Natural killer cell (primary cell): ENCODE measurements around the gene STAB2. TPM values are rescaled to one million over a fixed set of nuclear protein-coding genes. Genes with fewer than 3 reads are reported as not detected.

Source experiments
- ATAC-seq, 3 donors: fragments of 150-1000 bp in 2 of 3; fragments of 200-7000 bp in 1 of 3; cut with Tn5 transposase; 1 replicate in 1 of 3; 2 replicates in 2 of 3; pipeline ENCODE4 v1.10.0; 2021; ENCODE audit warnings: mild to moderate bottlenecking in 2 of 3, moderate library complexity in 2 of 3
- DNase-seq, 2 donors: peaks; one replicate each; pipeline versions ENCODE4 v3.0.0 to v3.0.0-alpha.2; 2013 to 2021; ENCODE audit warnings: mixed read lengths in 1 of 2
- H3K27ac ChIP-seq: one replicate; pipeline ENCODE4 v1.5.1; 2013; ENCODE audit warnings: mild to moderate bottlenecking, low read length
- H3K27me3 ChIP-seq: one replicate; pipeline ENCODE4 v1.6.1; 2013; ENCODE audit warnings: low read length; ENCODE audit not compliant: control insufficient read depth, insufficient read depth
- H3K36me3 ChIP-seq: one replicate; pipeline ENCODE4 v1.6.1; 2013; ENCODE audit warnings: low read length; ENCODE audit not compliant: control insufficient read depth, insufficient read depth
- H3K4me1 ChIP-seq: one replicate; pipeline ENCODE4 v1.6.1; 2013; ENCODE audit warnings: low read length; ENCODE audit not compliant: control insufficient read depth, insufficient read depth
- H3K4me3 ChIP-seq: one replicate; pipeline ENCODE4 v1.5.1; 2013; ENCODE audit warnings: low read length
- H3K9me3 ChIP-seq: one replicate; pipeline ENCODE4 v1.6.1; 2013; ENCODE audit warnings: low read length; ENCODE audit not compliant: control insufficient read depth, insufficient read depth
- H3K27ac Mint-ChIP-seq, 2 donors: one replicate each; pipeline ENCODE4 v1.8.0; 2022; ENCODE audit warnings: mild to moderate bottlenecking in 2 of 2, mixed read lengths in 2 of 2, moderate library complexity in 1 of 2
- H3K27me3 Mint-ChIP-seq, 2 donors: one replicate each; pipeline ENCODE4 v1.8.0; 2022; ENCODE audit warnings: low read depth in 2 of 2, mixed read lengths in 2 of 2
- H3K36me3 Mint-ChIP-seq: one replicate; pipeline ENCODE4 v1.8.0; 2022; ENCODE audit warnings: mixed read lengths
- H3K4me1 Mint-ChIP-seq, 2 donors: one replicate each; pipeline ENCODE4 v1.8.0; 2022; ENCODE audit warnings: mixed read lengths in 2 of 2
- H3K4me3 Mint-ChIP-seq: one replicate; pipeline ENCODE4 v1.8.0; 2022; ENCODE audit warnings: mild to moderate bottlenecking, moderate library complexity, mixed read lengths
- H3K9me3 Mint-ChIP-seq, 2 donors: one replicate each; pipeline ENCODE4 v1.8.0; 2022; ENCODE audit warnings: mixed read lengths in 2 of 2
- CTCF ChIP-seq: fragments of 200-600 bp; IDR thresholded peaks from one replicate; pipeline ENCODE4 v1.8.0; 2022; ENCODE audit warnings: antibody characterized with exemption
- WGBS: methylation state at CpG from one replicate; pipeline ENCODE4 v1.1.7; 2013; ENCODE audit warnings: missing lambda C conversion rate; ENCODE audit not compliant: insufficient coverage; 5-methylcytosine and 5-hydroxymethylcytosine counted together
- intact Hi-C: fragments of 100-400 bp; cut with micrococcal nuclease; formaldehyde crosslinking; loops from one replicate; pipeline ENCODE4 v1.14.2; 2022
- total RNA-seq, 4 donors: library from RNA; stranded (reverse); fragments of 120-200 nt in 1 of 4; gene quantifications; one replicate each; pipeline versions ENCODE4 v1.2.3 to v1.2.4, GENCODE V29; 2013 to 2022

STAB2 gene
- total RNA-seq, 3 donors from 2014 or later (not counting 1 experiment from before 2014, with no cell fraction given), result not detected

DNA sequence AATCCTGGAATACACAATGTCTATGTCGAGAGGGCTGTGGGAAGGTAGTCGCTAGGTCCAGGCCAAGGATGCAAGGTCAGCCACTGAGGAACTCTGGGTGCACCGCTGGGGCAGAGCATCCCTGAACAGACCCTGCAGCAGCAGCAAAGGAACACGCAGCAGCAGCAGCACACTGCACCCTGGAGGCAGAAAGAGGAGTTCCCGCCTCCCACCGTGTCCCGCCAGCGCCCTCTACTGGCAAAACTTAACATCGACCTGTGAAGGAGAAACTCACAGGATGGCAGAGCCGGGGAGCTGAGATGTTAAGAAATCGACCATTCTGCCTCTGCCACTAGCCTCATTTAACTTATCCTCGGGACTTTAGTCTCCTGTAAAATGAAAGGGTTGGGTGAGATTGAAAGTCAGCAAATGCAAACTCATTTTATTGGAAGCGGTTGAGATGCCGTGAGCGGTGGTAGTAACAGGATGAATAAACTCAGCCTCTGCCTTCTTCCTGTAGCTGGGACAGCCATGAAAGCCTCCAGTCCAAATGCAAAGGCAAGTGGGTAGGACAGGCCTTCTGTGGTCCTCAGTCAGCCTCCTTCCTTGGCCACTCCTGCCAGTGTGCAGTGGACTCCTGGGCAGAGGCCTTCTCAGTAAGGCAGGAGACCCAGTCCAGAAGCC lies 45.6 kb downstream of the STAB2 start:
- H3K4me1 ChIP-seq, result no peaks in the 10 kb centered on the region
- intact Hi-C loops, result no loop called here
- H3K36me3 Mint-ChIP-seq, result no peaks in the 10 kb centered on the region
- H3K4me1 Mint-ChIP-seq, result no peaks in the 10 kb centered on the region
- WGBS, result 57% methylated on average over 14 of the region's 15 CpGs
- H3K36me3 ChIP-seq, result no peaks in the 10 kb centered on the region
- peak in 2 of 3 donors; percentile 54 to 72 for ATAC-seq
- peaks cover 3% of the 10 kb centered on the region for H3K9me3 ChIP-seq
- H3K27me3 Mint-ChIP-seq, result no peaks in the 10 kb centered on the region
- H3K4me3 Mint-ChIP-seq, result no peak overlapping the region
- H3K27ac Mint-ChIP-seq, result no peak overlapping the region
- no peaks in the 10 kb centered on the region for H3K9me3 Mint-ChIP-seq
- peak; percentile 21 to 36 for DNase-seq
- H3K4me3 ChIP-seq, result no peak overlapping the region
- peak; percentile 59 for TF ChIP-seq CTCF
- no peak overlapping the region for H3K27ac ChIP-seq
- H3K27me3 ChIP-seq, result no peaks in the 10 kb centered on the region

DNA sequence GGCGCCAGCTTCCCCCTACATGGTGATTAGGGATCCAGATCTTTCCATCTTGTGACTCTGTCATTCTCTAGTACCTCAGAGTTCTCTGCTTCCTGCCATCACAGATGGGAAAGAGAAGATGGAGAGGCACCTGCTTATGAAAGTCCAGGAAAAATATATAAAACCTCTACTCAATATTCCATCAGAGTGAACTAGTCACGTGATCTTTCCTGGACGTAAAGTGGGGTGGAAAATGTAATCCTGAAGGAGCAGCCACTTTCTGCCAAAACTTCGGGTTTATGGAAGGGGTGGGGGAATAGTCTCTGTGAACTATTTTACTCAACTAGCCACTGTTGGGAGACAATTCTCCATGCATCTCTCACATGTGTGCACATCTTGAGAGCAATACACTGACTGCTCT lies 47.7 kb downstream of the STAB2 start:
- ATAC-seq (no peak), DNase-seq (no peak)
- intact Hi-C loops, result no loop called here
- Histone ChIP-seq H3K4me3 (no peak overlapping the region), H3K36me3 (no peaks in the 10 kb centered on the region), H3K27ac (no peak overlapping the region), H3K4me1 (no peaks in the 10 kb centered on the region), H3K27me3 (no peaks in the 10 kb centered on the region), H3K9me3 (peaks cover 3% of the 10 kb centered on the region)
- no peak overlapping the region for H3K4me3 Mint-ChIP-seq
- 100% methylated on average over 4 of the region's 4 CpGs for WGBS
- no peak overlapping the region for H3K27ac Mint-ChIP-seq
- H3K4me1 Mint-ChIP-seq, result no peaks in the 10 kb centered on the region
- peaks cover 3 to 7% of the 10 kb centered on the region in 2 donors for H3K27me3 Mint-ChIP-seq
- no peak for TF ChIP-seq CTCF
- H3K36me3 Mint-ChIP-seq, result no peaks in the 10 kb centered on the region
- H3K9me3 Mint-ChIP-seq, result no peaks in the 10 kb centered on the region

DNA sequence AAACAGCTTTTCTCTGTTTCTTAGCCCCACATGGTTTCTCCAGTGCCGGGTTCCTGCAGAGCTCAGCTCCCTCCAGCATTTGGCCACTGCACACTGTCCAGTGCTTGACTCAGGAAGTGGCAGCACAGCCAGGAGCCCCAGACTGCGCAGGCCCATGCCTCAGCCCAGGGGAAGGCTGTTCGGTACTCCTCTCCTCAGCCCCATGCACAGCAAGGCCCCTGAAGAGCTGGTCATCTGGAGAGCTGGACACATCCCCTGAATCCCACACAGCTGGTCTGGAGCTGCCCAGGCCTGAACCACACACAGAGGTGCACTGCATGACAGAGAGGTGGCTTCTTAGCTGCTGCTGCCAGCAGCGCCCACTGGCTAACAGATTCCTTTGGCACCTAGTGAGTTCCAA lies 48.3 kb downstream of the STAB2 start:
- Mint-ChIP-seq H3K27ac (no peak overlapping the region), H3K4me3 (no peak overlapping the region), H3K36me3 (no peaks in the 10 kb centered on the region), H3K4me1 (no peaks in the 10 kb centered on the region), H3K27me3 (peaks cover 3 to 7% of the 10 kb centered on the region in 2 donors), H3K9me3 (no peaks in the 10 kb centered on the region)
- intact Hi-C loops, result no loop called here
- H3K27ac ChIP-seq, result no peak overlapping the region
- TF ChIP-seq CTCF, result no peak
- no peak for ATAC-seq
- DNase-seq, result no peak
- no peak overlapping the region for H3K4me3 ChIP-seq
- no peaks in the 10 kb centered on the region for H3K4me1 ChIP-seq
- H3K9me3 ChIP-seq, result peaks cover 3% of the 10 kb centered on the region
- H3K36me3 ChIP-seq, result no peaks in the 10 kb centered on the region
- 88% methylated on average over 4 of the region's 4 CpGs for WGBS
- H3K27me3 ChIP-seq, result no peaks in the 10 kb centered on the region

GRCh38 chr12:103637021-103637420 lies 49.9 kb downstream of the STAB2 start:
- 100% methylated on average over 2 of the region's 7 CpGs for WGBS
- H3K9me3 Mint-ChIP-seq, result no peaks in the 10 kb centered on the region
- H3K4me3 ChIP-seq, result no peak overlapping the region
- no peaks in the 10 kb centered on the region for H3K27me3 ChIP-seq
- H3K27ac ChIP-seq, result no peak overlapping the region
- peaks cover 3% of the 10 kb centered on the region for H3K9me3 ChIP-seq
- no peaks in the 10 kb centered on the region for H3K36me3 Mint-ChIP-seq
- H3K4me1 Mint-ChIP-seq, result no peaks in the 10 kb centered on the region
- no peak for DNase-seq
- no peak overlapping the region for H3K27ac Mint-ChIP-seq
- H3K4me1 ChIP-seq, result no peaks in the 10 kb centered on the region
- no peaks in the 10 kb centered on the region for H3K36me3 ChIP-seq
- peaks cover 3 to 7% of the 10 kb centered on the region in 2 donors for H3K27me3 Mint-ChIP-seq
- intact Hi-C loops, result no loop called here
- ATAC-seq, result no peak
- H3K4me3 Mint-ChIP-seq, result no peak overlapping the region
- no peak for TF ChIP-seq CTCF
